Activated T-helper 2 cell treated with anti-CD3 and anti-CD28 coated beads, Interferon-gamma antibody, Interleukin-2, Interleukin-4, amounts not matched to agents 10 μg/mL and 5 μg/mL and 100 μg/mL, durations not matched to agents 14 hours and 24 hours and 36 hours (primary cell): ENCODE measurements around the gene TWIST1. TPM values are rescaled to one million over a fixed set of nuclear protein-coding genes. Genes with fewer than 3 reads are reported as not detected.

Experiments used
- DNase-seq: peaks from one replicate; pipeline ENCODE4 v3.0.0; 2021; ENCODE audit warnings: low spot score
- H3K27ac Mint-ChIP-seq: one replicate; pipeline ENCODE4 v1.8.0; 2021; ENCODE audit warnings: mixed read lengths
- H3K27me3 Mint-ChIP-seq: one replicate; pipeline ENCODE4 v1.8.0; 2021; ENCODE audit warnings: low read depth, mixed read lengths
- H3K36me3 Mint-ChIP-seq: one replicate; pipeline ENCODE4 v1.8.0; 2021; ENCODE audit warnings: low read depth, mixed read lengths
- H3K4me1 Mint-ChIP-seq: one replicate; pipeline ENCODE4 v1.8.0; 2021; ENCODE audit warnings: low read depth, mixed read lengths
- H3K4me3 Mint-ChIP-seq: one replicate; pipeline ENCODE4 v1.8.0; 2021; ENCODE audit warnings: low read depth, mild to moderate bottlenecking, moderate library complexity, mixed read lengths
- H3K9me3 Mint-ChIP-seq: one replicate; pipeline ENCODE4 v1.8.0; 2021; ENCODE audit warnings: mixed read lengths
- intact Hi-C: fragments of 100-400 bp; cut with micrococcal nuclease; formaldehyde crosslinking; loops from one replicate; pipeline ENCODE4 v1.15.1; 2023
- total RNA-seq: library from RNA; stranded (reverse); gene quantifications from 2 replicates; pipeline ENCODE4 v1.2.3, GENCODE V29; 2022

Gene TWIST1
- 1.2 and 2.2 TPM in 2 replicates for total RNA-seq

GRCh38 chr7:19117091-19117869 is at the start of gene TWIST1:
TWIST1 (minus strand) TSS chr7:19117636; CDS start chr7:19117321, 315 bp downstream.
- H3K9me3 Mint-ChIP-seq: no peaks in the 10 kb centered on the region
- peaks cover 70% of the 10 kb centered on the region for H3K27me3 Mint-ChIP-seq
- H3K4me3 Mint-ChIP-seq: peak within 1 kb of the TSS; percentile 62

GRCh38 chr7:19161671-19162070 is 44.2 kb upstream of the TWIST1 start:
- intact Hi-C loops: no loop called here
- H3K27ac Mint-ChIP-seq: no peak overlapping the region
- no peak for DNase-seq
- no peaks in the 10 kb centered on the region for H3K9me3 Mint-ChIP-seq
- H3K4me3 Mint-ChIP-seq: no peak overlapping the region
- no peaks in the 10 kb centered on the region for H3K4me1 Mint-ChIP-seq
- no peaks in the 10 kb centered on the region for H3K36me3 Mint-ChIP-seq
- no peaks in the 10 kb centered on the region for H3K27me3 Mint-ChIP-seq

More at GRCh38 chr7:19117091-19117869, at the start of gene TWIST1:
- H3K36me3 Mint-ChIP-seq: no peaks in the 10 kb centered on the region
- intact Hi-C loops: loop anchor here (10.0 kb wide), 1 partner anchor 658 kb away; the partner anchor contains the start of gene TMEM196
- H3K27ac Mint-ChIP-seq: no peak within 1 kb of the TSS
- H3K4me1 Mint-ChIP-seq: peaks cover 3% of the 10 kb centered on the region
- DNase-seq: no peak

- Mint-ChIP-seq H3K4me1 (no peaks in the 10 kb centered on the region), H3K4me3 (no peak overlapping the region), H3K9me3 (no peaks in the 10 kb centered on the region), H3K36me3 (no peaks in the 10 kb centered on the region), H3K27ac (no peak overlapping the region), H3K27me3 (peaks cover 43% of the 10 kb centered on the region)
- intact Hi-C loops: loop anchor here (10.0 kb wide), 1 partner anchor 1648 kb away; no protein-coding TSS in a partner anchor
- no peak for DNase-seq
Measured at GRCh38 chr7:19146699-19147098, 29.3 kb upstream of the TWIST1 start.

- Mint-ChIP-seq H3K27me3 (peaks cover 43% of the 10 kb centered on the region), H3K4me3 (no peak overlapping the region), H3K9me3 (no peaks in the 10 kb centered on the region), H3K4me1 (no peaks in the 10 kb centered on the region), H3K27ac (no peak overlapping the region), H3K36me3 (no peaks in the 10 kb centered on the region)
- DNase-seq: no peak
- intact Hi-C loops: loop anchor here (2.0 to 10.0 kb wide), 2 partner anchors 35 to 1649 kb away; no protein-coding TSS in a partner anchor
Measured at GRCh38 chr7:19145434-19146115, 28.1 kb upstream of the TWIST1 start.

- Mint-ChIP-seq H3K9me3 (no peaks in the 10 kb centered on the region), H3K27me3 (peaks cover 43% of the 10 kb centered on the region), H3K4me1 (no peaks in the 10 kb centered on the region), H3K36me3 (no peaks in the 10 kb centered on the region), H3K4me3 (no peak within 1 kb of the TSS), H3K27ac (no peak within 1 kb of the TSS)
- no peak for DNase-seq
- intact Hi-C loops: loop anchor here (2.0 to 10.0 kb wide), 2 partner anchors 34 to 1650 kb away; no protein-coding TSS in a partner anchor
Measured at GRCh38 chr7:19144661-19145433, 27.4 kb upstream of the TWIST1 start, which contains the start of gene FERD3L. FERD3L (minus strand) TSS chr7:19145421; CDS start chr7:19145362, 59 bp downstream.

GRCh38 chr7:19143881-19144574 is 26.6 kb upstream of the TWIST1 start:
- H3K27me3 Mint-ChIP-seq: peaks cover 43% of the 10 kb centered on the region
- H3K36me3 Mint-ChIP-seq: no peaks in the 10 kb centered on the region
- no peak overlapping the region for H3K27ac Mint-ChIP-seq
- intact Hi-C loops: loop anchor here (2.0 to 10.0 kb wide), 3 partner anchors 23 to 1651 kb away; no protein-coding TSS in a partner anchor
- DNase-seq: no peak
- H3K4me3 Mint-ChIP-seq: no peak overlapping the region
- H3K9me3 Mint-ChIP-seq: no peaks in the 10 kb centered on the region
- H3K4me1 Mint-ChIP-seq: no peaks in the 10 kb centered on the region

- no peaks in the 10 kb centered on the region for H3K36me3 Mint-ChIP-seq
- no peak overlapping the region for H3K27ac Mint-ChIP-seq
- H3K4me3 Mint-ChIP-seq: no peak overlapping the region
- intact Hi-C loops: loop anchor here (10.0 kb wide), 1 partner anchor 1655 kb away; no protein-coding TSS in a partner anchor
- no peaks in the 10 kb centered on the region for H3K4me1 Mint-ChIP-seq
- peaks cover 20% of the 10 kb centered on the region for H3K27me3 Mint-ChIP-seq
- no peak for DNase-seq
- H3K9me3 Mint-ChIP-seq: no peaks in the 10 kb centered on the region
Measured at GRCh38 chr7:19139706-19140327, 22.4 kb upstream of the TWIST1 start.

GRCh38 chr7:19133886-19134285 is 16.4 kb upstream of the TWIST1 start:
- Mint-ChIP-seq H3K27ac (no peak overlapping the region), H3K9me3 (no peaks in the 10 kb centered on the region), H3K4me1 (no peaks in the 10 kb centered on the region), H3K36me3 (no peaks in the 10 kb centered on the region), H3K27me3 (no peaks in the 10 kb centered on the region), H3K4me3 (no peak overlapping the region)
- intact Hi-C loops: no loop called here
- DNase-seq: no peak

GRCh38 chr7:19133390-19133789 is 16.0 kb upstream of the TWIST1 start:
- no peaks in the 10 kb centered on the region for H3K9me3 Mint-ChIP-seq
- no peak overlapping the region for H3K4me3 Mint-ChIP-seq
- no peak for DNase-seq
- no peak overlapping the region for H3K27ac Mint-ChIP-seq
- no peaks in the 10 kb centered on the region for H3K36me3 Mint-ChIP-seq
- intact Hi-C loops: no loop called here
- no peaks in the 10 kb centered on the region for H3K27me3 Mint-ChIP-seq
- no peaks in the 10 kb centered on the region for H3K4me1 Mint-ChIP-seq

GRCh38 chr7:19128856-19129255 is 11.4 kb upstream of the TWIST1 start:
- no peak overlapping the region for H3K27ac Mint-ChIP-seq
- DNase-seq: no peak
- no peaks in the 10 kb centered on the region for H3K4me1 Mint-ChIP-seq
- H3K27me3 Mint-ChIP-seq: no peaks in the 10 kb centered on the region
- H3K4me3 Mint-ChIP-seq: no peak overlapping the region
- H3K9me3 Mint-ChIP-seq: no peaks in the 10 kb centered on the region
- no peaks in the 10 kb centered on the region for H3K36me3 Mint-ChIP-seq
- intact Hi-C loops: no loop called here

GRCh38 chr7:19121977-19122588 is 4.6 kb upstream of the TWIST1 start:
- H3K27ac Mint-ChIP-seq: no peak overlapping the region
- no peak overlapping the region for H3K4me3 Mint-ChIP-seq
- DNase-seq: no peak
- H3K27me3 Mint-ChIP-seq: peaks cover 51% of the 10 kb centered on the region
- no peaks in the 10 kb centered on the region for H3K4me1 Mint-ChIP-seq
- intact Hi-C loops: loop anchor here (2.0 to 5.0 kb wide), 2 partner anchors 21 to 545 kb away; no protein-coding TSS in a partner anchor
- no peaks in the 10 kb centered on the region for H3K9me3 Mint-ChIP-seq
- H3K36me3 Mint-ChIP-seq: no peaks in the 10 kb centered on the region
